Suprapubic skin (tissue), 3 donors: Measurements from ENCODE around the gene RPP14.

ENCODE experiments used
- POLR2AphosphoS5 ChIP-seq, 3 donors: sonication (generic); formaldehyde crosslinking; IDR thresholded peaks; one replicate each; pipeline ENCODE4 v1.6.1; 2017; ENCODE audit warnings: antibody characterized with exemption in 3 of 3
- TF ChIP-seq, protein P1 (sequence below), 2 donors: fragments of 200-600 bp in 1 of 2; fragments of 450-650 bp in 1 of 2; sonication (generic) in 1 of 2; IDR thresholded peaks; one replicate each; pipeline ENCODE4 v1.5.1; 2016 to 2019; ENCODE audit warnings: antibody characterized with exemption in 2 of 2, mild to moderate bottlenecking in 1 of 2, moderate library complexity in 1 of 2

DNA sequence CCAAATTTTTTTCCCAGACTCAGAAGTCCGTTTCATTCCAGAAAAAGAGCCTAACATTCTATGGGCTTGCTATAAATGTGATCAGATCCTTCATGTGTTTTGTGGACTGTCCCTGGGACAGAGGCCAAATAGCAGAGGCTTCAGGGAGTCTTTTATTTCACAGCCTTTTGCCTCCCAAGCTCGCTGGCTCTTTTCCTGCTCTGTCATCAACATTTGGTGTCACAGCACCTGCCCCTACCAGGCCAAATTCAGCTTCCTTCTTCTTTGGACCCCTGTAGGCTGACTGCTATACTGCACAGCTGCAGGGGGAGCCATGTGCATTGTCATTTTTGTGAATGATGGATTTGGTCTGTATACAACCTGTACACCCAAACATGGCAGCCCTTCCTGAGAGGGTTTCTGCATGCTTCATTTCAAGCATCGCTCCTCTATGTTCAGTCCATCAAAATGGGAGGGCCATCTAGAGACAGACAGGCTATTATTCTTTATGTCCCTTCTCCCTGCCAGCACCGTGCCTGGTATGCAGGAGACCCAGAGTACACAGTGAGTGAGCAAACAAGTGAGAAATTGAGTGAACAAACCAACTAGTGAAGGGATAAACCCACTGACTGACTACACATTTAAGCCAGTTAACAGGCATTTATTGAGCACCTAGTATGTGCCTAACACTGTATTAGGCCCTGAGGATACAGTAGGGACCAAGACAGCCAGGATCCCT lies 17.9 kb upstream of the RPP14 start:
- TF ChIP-seq POLR2AphosphoS5 (IDR thresholded peaks at IDR 0.05), result no peak
- TF ChIP-seq, protein P1, sequence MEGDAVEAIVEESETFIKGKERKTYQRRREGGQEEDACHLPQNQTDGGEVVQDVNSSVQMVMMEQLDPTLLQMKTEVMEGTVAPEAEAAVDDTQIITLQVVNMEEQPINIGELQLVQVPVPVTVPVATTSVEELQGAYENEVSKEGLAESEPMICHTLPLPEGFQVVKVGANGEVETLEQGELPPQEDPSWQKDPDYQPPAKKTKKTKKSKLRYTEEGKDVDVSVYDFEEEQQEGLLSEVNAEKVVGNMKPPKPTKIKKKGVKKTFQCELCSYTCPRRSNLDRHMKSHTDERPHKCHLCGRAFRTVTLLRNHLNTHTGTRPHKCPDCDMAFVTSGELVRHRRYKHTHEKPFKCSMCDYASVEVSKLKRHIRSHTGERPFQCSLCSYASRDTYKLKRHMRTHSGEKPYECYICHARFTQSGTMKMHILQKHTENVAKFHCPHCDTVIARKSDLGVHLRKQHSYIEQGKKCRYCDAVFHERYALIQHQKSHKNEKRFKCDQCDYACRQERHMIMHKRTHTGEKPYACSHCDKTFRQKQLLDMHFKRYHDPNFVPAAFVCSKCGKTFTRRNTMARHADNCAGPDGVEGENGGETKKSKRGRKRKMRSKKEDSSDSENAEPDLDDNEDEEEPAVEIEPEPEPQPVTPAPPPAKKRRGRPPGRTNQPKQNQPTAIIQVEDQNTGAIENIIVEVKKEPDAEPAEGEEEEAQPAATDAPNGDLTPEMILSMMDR (IDR thresholded peaks at IDR 0.05), result no peak
